Spinal cord (tissue), 10 donors: ENCODE results near the gene ABCB6. TPM values are rescaled to one million over a fixed set of nuclear protein-coding genes. Genes with fewer than 3 reads are reported as not detected.

Source experiments
- DNase-seq, 6 donors: peaks; one replicate each; pipeline versions ENCODE4 v3.0.0 to v3.0.0-alpha.2; 2013 to 2015; ENCODE audit warnings: low spot score in 6 of 6, low read depth in 4 of 6
- H3K27ac ChIP-seq: one replicate; pipeline ENCODE4 v1.5.1; 2013; ENCODE audit warnings: low read depth, low read length, control low read depth
- H3K27me3 ChIP-seq: one replicate; pipeline ENCODE4 v1.6.1; 2013; ENCODE audit warnings: low read length; ENCODE audit not compliant: control insufficient read depth, insufficient read depth
- H3K36me3 ChIP-seq: one replicate; pipeline ENCODE4 v1.6.1; 2013; ENCODE audit warnings: low read length; ENCODE audit not compliant: control insufficient read depth, insufficient read depth
- H3K4me1 ChIP-seq: one replicate; pipeline ENCODE4 v1.6.1; 2013; ENCODE audit warnings: low read length; ENCODE audit not compliant: control insufficient read depth, insufficient read depth
- H3K4me3 ChIP-seq: one replicate; pipeline ENCODE4 v1.5.1; 2013; ENCODE audit warnings: low read depth, low read length, control low read depth
- H3K9me3 ChIP-seq: one replicate; pipeline ENCODE4 v1.6.1; 2013; ENCODE audit warnings: low read length; ENCODE audit not compliant: control insufficient read depth, insufficient read depth
- WGBS: methylation state at CpG from one replicate; pipeline ENCODE4 v1.1.5; 2013; ENCODE audit warnings: missing lambda C conversion rate; ENCODE audit not compliant: insufficient coverage; 5-methylcytosine and 5-hydroxymethylcytosine counted together
- polyA plus RNA-seq, 2 donors: library from polyadenylated mRNA; unstranded; fragments of 120-200 nt; gene quantifications; one replicate each; pipeline ENCODE4 v1.2.1, GENCODE V29; 2013; ENCODE audit not compliant: insufficient read length in 2 of 2
- total RNA-seq, 2 donors: library from RNA; depleted of rRNA in 1 of 2; stranded (reverse); fragments of 120-200 nt in 1 of 2; fragments of >200 nt in 1 of 2; gene quantifications; one replicate each; pipeline versions ENCODE4 v1.2.3 to v1.2.4, GENCODE V29; 2013 to 2014
- donor health status: healthy.

The ABCB6 gene
- total and polyA plus RNA-seq, 4 donors: 39.7 to 78.8 (median 53.9) TPM

- H3K36me3 ChIP-seq: peaks cover 44% of the 10 kb centered on the region
- DNase-seq: no peak
- WGBS: 100% methylated on average over 2 of the region's 10 CpGs
- H3K27ac ChIP-seq: no peak overlapping the region
- no peaks in the 10 kb centered on the region for H3K27me3 ChIP-seq
- no peak overlapping the region for H3K4me3 ChIP-seq
- H3K4me1 ChIP-seq: peaks cover 35% of the 10 kb centered on the region
- no peaks in the 10 kb centered on the region for H3K9me3 ChIP-seq
Observed at GRCh38 chr2:219246559-219246958, 27.8 kb upstream of the ABCB6 start.

GRCh38 chr2:219245899-219246230 is 27.1 kb upstream of the ABCB6 start:
- Histone ChIP-seq H3K4me3 (peak overlapping the region; percentile 96), H3K4me1 (peaks cover 35% of the 10 kb centered on the region), H3K36me3 (peaks cover 44% of the 10 kb centered on the region), H3K9me3 (no peaks in the 10 kb centered on the region), H3K27ac (peak overlapping the region; percentile 90), H3K27me3 (no peaks in the 10 kb centered on the region)
- DNase-seq: no peak
- WGBS: 4% methylated on average over 5 of the region's 10 CpGs

GRCh38 chr2:219245148-219245898 is 26.6 kb upstream of the ABCB6 start, which contains the start of the genes GLB1L and STK16:
TSS of gene GLB1L (minus strand) at chr2:219245444. CDS start at chr2:219243573, 1,871 bp downstream.
TSS of gene STK16 (plus strand) at chr2:219245479. CDS start at chr2:219246000, 521 bp downstream.
- Histone ChIP-seq H3K4me1 (peaks cover 31% of the 10 kb centered on the region), H3K4me3 (peak within 1 kb of the TSS; percentile 96), H3K27ac (peak within 1 kb of the TSS; percentile 90), H3K27me3 (no peaks in the 10 kb centered on the region), H3K36me3 (peaks cover 40% of the 10 kb centered on the region), H3K9me3 (no peaks in the 10 kb centered on the region)
- under 1% methylated on average over 46 of the region's 46 CpGs for WGBS
- peak; percentile 85 to 97 (median 90) for DNase-seq

- H3K4me1 ChIP-seq: peaks cover 26% of the 10 kb centered on the region
- H3K27ac ChIP-seq: peak overlapping the region; percentile 90
- whole genome bisulfite sequencing: 50% methylated on average over 4 of the region's 6 CpGs
- H3K27me3 ChIP-seq: no peaks in the 10 kb centered on the region
- peak overlapping the region; percentile 96 for H3K4me3 ChIP-seq
- no peak for DNase-seq
- no peaks in the 10 kb centered on the region for H3K9me3 ChIP-seq
- peaks cover 39% of the 10 kb centered on the region for H3K36me3 ChIP-seq
Observed at GRCh38 chr2:219244789-219245147, 26.0 kb upstream of the ABCB6 start.

- H3K27ac ChIP-seq: no peak overlapping the region
- no peak for DNase-seq
Observed at GRCh38 chr2:219243291-219243761, 24.6 kb upstream of the ABCB6 start.

GRCh38 chr2:219234331-219234730 is 15.6 kb upstream of the ABCB6 start:
- H3K27ac ChIP-seq: no peak overlapping the region
- no peaks in the 10 kb centered on the region for H3K27me3 ChIP-seq
- H3K36me3 ChIP-seq: peaks cover 52% of the 10 kb centered on the region
- WGBS: 100% methylated on average over 2 of the region's 3 CpGs
- peaks cover 12% of the 10 kb centered on the region for H3K4me1 ChIP-seq
- H3K9me3 ChIP-seq: no peaks in the 10 kb centered on the region
- DNase-seq: no peak
- no peak overlapping the region for H3K4me3 ChIP-seq

More at GRCh38 chr2:219243291-219243761, 24.6 kb upstream of the ABCB6 start:
- 36% methylated on average over 28 of the region's 28 CpGs for WGBS
- Histone ChIP-seq H3K4me3 (peak overlapping the region; percentile 7), H3K36me3 (peaks cover 30% of the 10 kb centered on the region), H3K9me3 (no peaks in the 10 kb centered on the region), H3K27me3 (no peaks in the 10 kb centered on the region), H3K4me1 (peaks cover 15% of the 10 kb centered on the region)

GRCh38 chr2:219230059-219230540 is 11.3 kb upstream of the ABCB6 start:
- 0% methylated on average over 23 of the region's 24 CpGs for WGBS
- no peaks in the 10 kb centered on the region for H3K9me3 ChIP-seq
- H3K4me1 ChIP-seq: peaks cover 29% of the 10 kb centered on the region
- H3K27me3 ChIP-seq: no peaks in the 10 kb centered on the region
- peak overlapping the region; percentile 98 for H3K4me3 ChIP-seq
- peaks cover 47% of the 10 kb centered on the region for H3K36me3 ChIP-seq
- H3K27ac ChIP-seq: peak overlapping the region; percentile 93
- DNase-seq: no peak

GRCh38 chr2:219229305-219230058 is 10.7 kb upstream of the ABCB6 start, which contains the start of the genes ANKZF1 and ATG9A:
TSS of gene ANKZF1 (plus strand) at chr2:219229806. CDS start at chr2:219230258, 452 bp downstream.
TSS of gene ATG9A (minus strand) at chr2:219229636. CDS start at chr2:219228024, 1,612 bp downstream.
- peaks cover 48% of the 10 kb centered on the region for H3K36me3 ChIP-seq
- peak; percentile 91 to 100 (median 97) for DNase-seq
- H3K4me1 ChIP-seq: peaks cover 29% of the 10 kb centered on the region
- no peaks in the 10 kb centered on the region for H3K9me3 ChIP-seq
- peak within 1 kb of the TSS; percentile 97 for H3K27ac ChIP-seq
- under 1% methylated on average over 80 of the region's 80 CpGs for WGBS
- H3K27me3 ChIP-seq: no peaks in the 10 kb centered on the region
- H3K4me3 ChIP-seq: peak within 1 kb of the TSS; percentile 98

GRCh38 chr2:219228911-219229304 is 10.2 kb upstream of the ABCB6 start:
- peak overlapping the region; percentile 98 for H3K4me3 ChIP-seq
- no peak for DNase-seq
- peaks cover 29% of the 10 kb centered on the region for H3K4me1 ChIP-seq
- 6% methylated on average over 19 of the region's 19 CpGs for WGBS
- H3K36me3 ChIP-seq: peaks cover 48% of the 10 kb centered on the region
- H3K9me3 ChIP-seq: no peaks in the 10 kb centered on the region
- H3K27ac ChIP-seq: peak overlapping the region; percentile 97
- H3K27me3 ChIP-seq: no peaks in the 10 kb centered on the region
